Activated naive CD4-positive, alpha-beta T cell treated with anti-CD3 and anti-CD28 coated beads, Interleukin-2, amount 50 U/mL, for 72 hours (primary cell): Measurements from ENCODE around the gene ORAI1. TPM values are rescaled to one million over a fixed set of nuclear protein-coding genes. Genes with fewer than 3 reads are reported as not detected.

Source experiments
- ATAC-seq, 2 donors: fragments of 150-1000 bp; cut with Tn5 transposase; 2 replicates each; pipeline ENCODE4 v1.10.0; 2021; ENCODE audit warnings: mild to moderate bottlenecking in 2 of 2, moderate library complexity in 2 of 2
- DNase-seq, 2 donors: peaks; one replicate each; pipeline ENCODE4 v3.0.0; 2021 to 2022; ENCODE audit warnings: low spot score in 2 of 2
- H3K27ac Mint-ChIP-seq, 2 donors: one replicate each; pipeline ENCODE4 v1.8.0; 2022; ENCODE audit warnings: mild to moderate bottlenecking in 2 of 2, mixed read lengths in 2 of 2
- H3K36me3 Mint-ChIP-seq, 2 donors: one replicate each; pipeline ENCODE4 v1.8.0; 2022; ENCODE audit warnings: mixed read lengths in 2 of 2
- H3K9me3 Mint-ChIP-seq, 2 donors: one replicate each; pipeline ENCODE4 v1.8.0; 2022; ENCODE audit warnings: mixed read lengths in 2 of 2
- total RNA-seq, 2 donors: library from RNA; stranded (reverse); gene quantifications; one replicate each; pipeline ENCODE4 v1.2.3, GENCODE V29; 2022

The ORAI1 gene
- total RNA-seq, 2 donors from 2014 or later = 23.0 to 23.2 TPM

GRCh38 chr12:121595520-121595919, 30.8 kb upstream of the ORAI1 start:
- Mint-ChIP-seq H3K27ac (peak overlapping the region in 1 of 2 donors; percentile 82), H3K9me3 (no peaks in the 10 kb centered on the region), H3K36me3 (peaks cover 0 to 12% of the 10 kb centered on the region in 2 donors)
- DNase-seq = no peak
- no peak for ATAC-seq

DNA sequence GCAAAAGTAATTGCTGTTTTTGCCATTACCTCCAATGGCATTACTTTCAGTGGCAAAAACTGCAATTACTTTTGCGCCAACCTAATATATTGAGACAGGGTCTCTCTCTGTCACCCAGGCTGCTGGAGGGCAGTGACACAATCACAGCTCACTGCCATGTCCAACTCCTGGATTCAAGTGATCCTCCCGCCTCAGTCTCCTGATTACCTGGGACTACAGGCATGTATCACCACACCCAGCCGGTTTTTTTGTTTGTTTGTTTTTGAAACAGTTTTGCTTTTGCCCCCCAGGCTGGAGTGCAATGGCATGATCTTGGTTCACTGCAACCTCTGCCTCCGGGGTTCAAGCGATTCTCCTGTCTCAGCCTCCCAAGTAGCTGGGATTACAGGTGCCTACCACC, 29.8 kb upstream of the ORAI1 start:
- ATAC-seq (no peak), DNase-seq (no peak)
- Mint-ChIP-seq H3K27ac (no peak overlapping the region), H3K36me3 (peaks cover 0 to 7% of the 10 kb centered on the region in 2 donors), H3K9me3 (no peaks in the 10 kb centered on the region)

DNA sequence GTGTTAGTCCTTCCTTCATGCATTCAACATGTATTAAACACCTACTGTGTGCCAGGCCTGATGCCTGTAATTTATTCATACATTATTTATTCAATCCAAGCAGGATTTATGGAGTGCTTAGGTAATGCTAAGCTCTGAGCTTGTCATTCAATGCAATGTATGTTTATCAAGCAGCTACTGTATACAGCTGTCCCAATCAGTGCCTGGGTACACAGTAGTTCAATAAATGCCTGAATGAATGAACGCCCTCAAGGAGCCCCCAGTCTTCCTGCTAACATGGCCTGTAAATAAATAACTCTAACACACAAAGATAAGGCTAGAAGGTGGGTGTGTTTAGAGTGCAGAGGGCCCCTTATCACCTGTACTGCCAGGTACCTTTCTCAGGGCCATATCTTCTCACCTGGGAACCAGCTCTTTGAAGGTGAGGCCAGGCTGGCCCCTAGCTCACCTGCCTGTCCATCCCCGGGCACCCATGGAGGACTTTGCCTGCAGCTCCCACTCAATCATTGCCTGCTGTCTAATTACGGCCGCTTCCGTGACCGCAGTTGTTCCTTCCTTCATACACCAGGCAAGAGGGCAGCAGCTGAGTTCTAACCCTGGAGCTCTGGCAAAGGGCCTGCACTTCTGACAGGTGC, 25.5 kb upstream of the ORAI1 start:
- DNase-seq (no peak), ATAC-seq (no peak)
- H3K36me3 Mint-ChIP-seq = no peaks in the 10 kb centered on the region
- H3K27ac Mint-ChIP-seq = no peak overlapping the region
- no peaks in the 10 kb centered on the region for H3K9me3 Mint-ChIP-seq

DNA sequence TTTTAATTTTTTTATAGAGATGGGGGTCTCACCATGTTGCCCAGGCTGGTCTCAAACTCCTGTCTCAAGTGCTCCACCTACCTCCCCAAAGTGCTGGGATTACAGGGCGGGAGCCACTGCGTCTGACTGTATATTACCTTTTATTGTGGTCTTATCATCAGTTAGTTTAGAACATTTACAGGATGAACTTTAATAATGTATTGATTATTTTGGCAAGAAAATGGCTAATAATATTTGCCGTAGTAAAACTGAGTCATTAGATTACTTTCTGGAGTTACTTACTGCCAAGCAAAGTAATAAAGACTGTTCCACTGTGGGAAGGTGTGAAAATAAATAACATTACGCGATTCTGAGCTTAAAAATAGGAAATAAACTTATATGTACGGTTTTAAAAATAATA, 23.6 kb upstream of the ORAI1 start:
- H3K36me3 Mint-ChIP-seq = no peaks in the 10 kb centered on the region
- H3K27ac Mint-ChIP-seq = no peak overlapping the region
- no peak for DNase-seq
- no peak for ATAC-seq
- no peaks in the 10 kb centered on the region for H3K9me3 Mint-ChIP-seq

DNA sequence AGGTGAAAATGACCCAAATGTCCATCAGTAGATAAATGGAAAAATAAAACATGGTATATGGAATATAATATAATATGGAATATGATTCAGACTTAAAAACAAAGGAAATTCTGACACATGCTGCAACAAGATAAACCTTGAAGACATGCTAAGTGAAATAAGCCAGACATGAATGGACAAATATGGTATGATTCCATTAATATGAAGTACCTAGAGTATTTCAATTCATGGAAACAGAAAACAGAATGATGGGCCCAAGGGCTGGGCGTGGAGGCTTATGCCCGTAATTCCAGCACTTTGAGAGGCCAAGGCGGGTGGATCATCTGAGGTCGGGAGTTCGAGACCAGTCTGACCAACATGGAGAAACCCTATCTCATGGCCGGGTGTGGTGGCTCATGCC, 22.7 kb upstream of the ORAI1 start:
- H3K36me3 Mint-ChIP-seq = no peaks in the 10 kb centered on the region
- DNase-seq (no peak), ATAC-seq (no peak)

DNA sequence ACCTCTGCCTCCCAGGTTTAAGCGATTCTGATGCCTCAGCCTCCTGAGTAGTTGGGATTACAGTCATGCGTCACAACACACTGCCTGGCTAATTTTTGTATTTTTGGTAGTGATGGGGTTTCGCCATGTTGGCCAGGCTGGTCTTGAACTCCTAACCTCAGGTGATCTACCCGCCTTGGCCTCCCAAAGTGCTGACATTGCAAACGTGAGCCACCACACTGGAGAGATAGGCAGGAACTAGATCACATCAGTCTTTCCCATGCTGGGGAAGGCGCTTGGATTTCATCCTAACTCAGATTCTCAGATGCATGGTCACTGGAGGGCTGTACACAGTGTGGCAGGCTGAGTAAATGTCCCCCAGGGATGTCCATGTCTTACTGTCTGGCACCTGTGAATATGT, 18.0 kb upstream of the ORAI1 start:
- Mint-ChIP-seq H3K9me3 (no peaks in the 10 kb centered on the region), H3K36me3 (no peaks in the 10 kb centered on the region)

More for the DNA sequence above, 22.7 kb upstream of the ORAI1 start:
- Mint-ChIP-seq H3K27ac (no peak overlapping the region), H3K9me3 (no peaks in the 10 kb centered on the region)

GRCh38 chr12:121610239-121611149, 15.8 kb upstream of the ORAI1 start:
- Mint-ChIP-seq H3K27ac (peak overlapping the region in 1 of 2 donors; percentile 51), H3K36me3 (no peaks in the 10 kb centered on the region), H3K9me3 (no peaks in the 10 kb centered on the region)
- no peak for ATAC-seq
- no peak for DNase-seq

More for the DNA sequence above, 18.0 kb upstream of the ORAI1 start:
- H3K27ac Mint-ChIP-seq = no peak overlapping the region
- ATAC-seq (no peak), DNase-seq (no peak)

GRCh38 chr12:121611306-121611705, 15.0 kb upstream of the ORAI1 start:
- DNase-seq = no peak
- Mint-ChIP-seq H3K36me3 (no peaks in the 10 kb centered on the region), H3K9me3 (no peaks in the 10 kb centered on the region), H3K27ac (no peak overlapping the region)
- peak in 1 of 2 donors; percentile 60 for ATAC-seq

DNA sequence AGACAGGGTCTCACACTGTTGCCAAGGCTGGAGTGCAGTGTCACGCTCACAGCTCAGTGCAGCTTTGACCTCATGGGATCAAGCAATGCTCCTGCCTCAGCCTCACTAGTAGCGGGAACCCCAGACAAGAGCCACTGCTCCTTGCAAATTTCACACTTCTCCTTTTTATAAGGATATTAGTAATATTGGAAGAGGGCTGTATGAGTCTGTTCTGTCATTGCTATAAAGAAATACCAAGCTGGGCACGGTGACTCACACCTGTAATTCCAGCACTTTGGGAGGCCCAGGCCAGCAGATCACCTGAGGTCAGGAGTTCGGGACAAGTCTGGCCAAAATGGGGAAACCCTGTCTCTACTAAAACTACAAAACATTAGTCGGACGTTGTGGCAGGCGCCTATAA, 12.9 kb upstream of the ORAI1 start:
- no peak for ATAC-seq

GRCh38 chr12:121614872-121615467, 11.4 kb upstream of the ORAI1 start:
- DNase-seq = no peak
- H3K36me3 Mint-ChIP-seq = no peaks in the 10 kb centered on the region
- no peaks in the 10 kb centered on the region for H3K9me3 Mint-ChIP-seq
- H3K27ac Mint-ChIP-seq = no peak overlapping the region
- ATAC-seq = no peak

More for the DNA sequence above, 12.9 kb upstream of the ORAI1 start:
- peak overlapping the region in 1 of 2 donors; percentile 44 for H3K27ac Mint-ChIP-seq
- H3K9me3 Mint-ChIP-seq = no peaks in the 10 kb centered on the region
- no peak for DNase-seq
- no peaks in the 10 kb centered on the region for H3K36me3 Mint-ChIP-seq

DNA sequence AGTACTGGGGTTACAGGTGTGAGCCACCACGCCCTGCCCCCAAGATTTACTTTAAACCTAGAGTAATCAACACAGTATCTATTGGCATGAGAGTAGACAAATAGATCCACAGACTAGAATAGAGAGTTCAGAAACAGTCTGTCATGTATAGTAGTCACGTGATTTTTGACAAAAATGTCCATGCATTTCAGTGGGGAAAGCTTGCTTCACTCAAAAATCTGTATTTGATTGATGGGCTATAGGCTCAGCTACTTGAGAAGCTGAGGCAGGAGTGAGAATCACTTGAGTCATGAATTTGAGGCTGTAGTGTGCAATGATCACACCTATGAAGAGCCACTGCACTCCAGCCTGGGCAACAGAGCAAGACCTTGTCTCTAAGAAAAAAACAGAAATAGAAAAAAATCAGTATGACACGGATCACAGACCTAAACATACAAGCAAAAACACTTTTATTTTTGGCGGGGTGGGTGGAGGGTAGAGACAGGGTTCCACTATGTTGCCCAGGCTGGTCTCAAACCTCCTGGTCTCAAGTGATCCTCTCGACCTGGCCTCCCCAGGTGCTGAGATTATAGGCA, 7.6 kb upstream of the ORAI1 start:
- no peaks in the 10 kb centered on the region for H3K9me3 Mint-ChIP-seq
- no peak overlapping the region for H3K27ac Mint-ChIP-seq
- DNase-seq (no peak), ATAC-seq (no peak)
- H3K36me3 Mint-ChIP-seq = no peaks in the 10 kb centered on the region

GRCh38 chr12:121620333-121620891, 5.9 kb upstream of the ORAI1 start:
- H3K9me3 Mint-ChIP-seq = no peaks in the 10 kb centered on the region
- peak overlapping the region in 1 of 2 donors; percentile 23 for H3K27ac Mint-ChIP-seq
- H3K36me3 Mint-ChIP-seq = no peaks in the 10 kb centered on the region
- no peak for DNase-seq
- ATAC-seq = no peak

- ATAC-seq (peak; percentile 59 to 72), DNase-seq (peak; percentile 81 to 90)
- Mint-ChIP-seq H3K9me3 (no peaks in the 10 kb centered on the region), H3K27ac (peak overlapping the region; percentile 96 to 97), H3K36me3 (peaks cover 23 to 28% of the 10 kb centered on the region in 2 donors)
Measured at GRCh38 chr12:121626853-121627640, 717 bp downstream of the ORAI1 start.

DNA sequence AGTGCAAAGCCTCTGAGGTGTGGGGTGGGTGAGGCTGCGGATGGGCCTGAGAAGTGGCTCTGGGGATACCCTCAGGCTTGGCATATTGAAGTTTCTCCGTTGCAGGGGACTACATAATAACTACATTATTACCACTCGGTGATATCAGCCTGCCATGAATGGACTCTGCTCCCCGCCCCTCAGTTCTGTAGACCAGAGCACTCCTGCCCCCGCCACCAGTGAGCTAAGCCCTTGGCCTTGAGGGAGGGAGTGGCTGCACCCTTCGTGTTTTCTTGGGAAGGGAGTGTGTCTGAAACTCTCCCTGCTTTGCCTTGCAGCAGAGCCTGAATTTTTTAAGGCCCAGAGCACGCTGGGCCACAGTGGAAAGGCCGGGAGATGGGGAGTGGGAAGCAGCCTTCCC, 1.7 kb downstream of the ORAI1 start:
- Mint-ChIP-seq H3K36me3 (peaks cover 23 to 34% of the 10 kb centered on the region in 2 donors), H3K9me3 (no peaks in the 10 kb centered on the region), H3K27ac (peak overlapping the region; percentile 96 to 97)
- ATAC-seq (no peak), DNase-seq (no peak)

DNA sequence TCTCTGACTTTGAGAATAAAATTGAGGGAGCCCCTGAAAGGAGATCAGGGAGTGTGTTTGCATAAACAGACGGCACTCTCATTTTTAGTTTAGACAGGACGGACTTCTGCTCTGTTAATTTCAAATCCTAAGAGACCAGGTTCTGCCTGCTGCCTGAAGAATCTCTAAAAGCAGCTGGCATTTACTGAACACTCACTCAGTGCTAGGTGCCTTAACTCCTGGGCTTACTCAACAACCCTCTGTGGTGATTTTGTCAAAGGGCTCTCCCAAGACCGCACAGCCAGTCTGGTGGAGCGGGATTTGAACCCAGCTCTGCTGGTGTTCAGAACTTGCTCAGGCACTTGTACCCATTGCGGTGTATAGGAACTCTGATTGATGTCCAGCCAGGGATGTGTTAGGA, 2.2 kb downstream of the ORAI1 start:
- DNase-seq (no peak), ATAC-seq (no peak)
- peaks cover 23 to 34% of the 10 kb centered on the region in 2 donors for H3K36me3 Mint-ChIP-seq
- H3K27ac Mint-ChIP-seq = peak overlapping the region; percentile 96 to 97
- no peaks in the 10 kb centered on the region for H3K9me3 Mint-ChIP-seq

DNA sequence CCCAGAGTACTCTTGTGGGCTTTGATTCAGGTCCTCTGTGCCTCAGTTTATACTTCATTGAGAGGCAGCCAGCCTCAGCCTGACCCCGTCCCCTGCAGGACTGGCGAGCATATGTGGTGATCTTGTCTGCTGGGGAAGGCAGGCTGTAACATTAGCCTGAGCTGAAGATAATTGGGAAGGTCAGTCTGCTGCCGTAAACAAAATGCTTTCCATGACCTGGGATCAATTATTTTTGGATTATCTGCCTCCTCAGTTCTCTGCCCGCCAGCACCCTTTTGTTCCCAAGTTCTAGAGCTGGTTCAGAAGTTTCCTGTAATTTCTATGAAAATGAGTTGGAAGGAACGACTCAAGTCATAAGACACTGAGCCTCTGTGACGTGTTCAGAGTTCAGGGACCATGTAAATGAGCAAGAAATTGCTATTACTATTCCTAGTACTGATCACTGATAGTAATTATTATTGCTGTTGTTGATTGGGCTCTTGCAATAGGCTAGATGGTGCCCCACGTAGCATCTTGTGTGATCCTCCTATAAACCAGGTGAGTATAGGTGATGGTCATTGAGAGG, 4.5 kb downstream of the ORAI1 start:
- ATAC-seq (no peak), DNase-seq (no peak)
- peak overlapping the region; percentile 96 to 97 for H3K27ac Mint-ChIP-seq
- peaks cover 23 to 43% of the 10 kb centered on the region in 2 donors for H3K36me3 Mint-ChIP-seq
- H3K9me3 Mint-ChIP-seq = no peaks in the 10 kb centered on the region
